ENCODE results near the gene REV3L.
"Not testable (repeated sequence)": the region's sequence is repeated elsewhere in the genome, so short reads cannot be mapped to it uniquely, and the experiment has no call there.

- TF ChIP-seq CTCF (IDR thresholded peaks at IDR 0.05; ENCODE audit: low read depth, low read length, missing input control); JUND (IDR thresholded peaks at IDR 0.05); EGR1 (IDR thresholded peaks at IDR 0.05; ENCODE audit: low read depth in 2 of 2); FOXA1 (IDR thresholded peaks at IDR 0.05); YY1 (IDR thresholded peaks at IDR 0.05); RAD21 (IDR thresholded peaks at IDR 0.05); TAF1 (conservative IDR thresholded peaks at IDR 0.05); SP1 (IDR thresholded peaks at IDR 0.05); GABPA (IDR thresholded peaks at IDR 0.05 in 1 of 2, conservative IDR thresholded peaks at IDR 0.05 in 1 of 2): not testable (repeated sequence)
- TF ChIP-seq, protein P1, sequence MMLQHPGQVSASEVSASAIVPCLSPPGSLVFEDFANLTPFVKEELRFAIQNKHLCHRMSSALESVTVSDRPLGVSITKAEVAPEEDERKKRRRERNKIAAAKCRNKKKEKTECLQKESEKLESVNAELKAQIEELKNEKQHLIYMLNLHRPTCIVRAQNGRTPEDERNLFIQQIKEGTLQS (IDR thresholded peaks at IDR 0.05), result not testable (repeated sequence)
- TF ChIP-seq, protein P2, sequence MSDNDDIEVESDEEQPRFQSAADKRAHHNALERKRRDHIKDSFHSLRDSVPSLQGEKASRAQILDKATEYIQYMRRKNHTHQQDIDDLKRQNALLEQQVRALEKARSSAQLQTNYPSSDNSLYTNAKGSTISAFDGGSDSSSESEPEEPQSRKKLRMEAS (IDR thresholded peaks at IDR 0.05), result not testable (repeated sequence)
These were observed 181.8 kb downstream of the REV3L start for GRCh38 chr6:111300938-111301800.
